Measurements from ENCODE around the gene DLG1. TPM values are rescaled to one million over a fixed set of nuclear protein-coding genes. Genes with fewer than 3 reads are reported as not detected.
A peak's percentile ranks its signal among the peaks of the same experiment; 100 is the strongest.

The DLG1 gene
- total and polyA plus RNA-seq, 7 experiments from 2014 or later: 27.9 to 96.5 (median 85.9) TPM

DNA sequence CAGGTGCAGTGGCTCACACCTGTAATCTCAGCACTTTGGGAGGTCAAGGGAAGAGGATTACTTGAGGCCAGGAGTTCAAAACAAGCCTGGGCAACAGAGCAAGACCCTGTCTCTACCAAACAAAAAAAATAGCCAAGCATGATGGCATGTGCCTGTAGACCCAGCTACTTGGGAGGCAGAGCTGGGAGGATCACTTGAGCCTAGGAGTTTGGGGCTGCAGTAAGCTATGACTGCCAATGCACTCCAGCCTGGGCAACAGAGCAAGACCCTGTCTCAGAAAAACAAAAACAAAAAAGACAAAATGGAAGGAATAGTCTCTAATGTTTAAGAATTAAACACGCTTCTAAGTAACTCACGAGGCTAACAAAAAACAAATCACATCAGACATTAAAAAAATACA lies 106.5 kb downstream of the DLG1 start:
- H3K27ac ChIP-seq (ENCODE audit: low read depth, low read length): no peak overlapping the region
- no peak overlapping the region for H3K4me3 ChIP-seq (ENCODE audit: low read length)
- intact Hi-C loops (cut with micrococcal nuclease): no loop called here
- Mint-ChIP-seq H3K27ac (peak overlapping the region in 4 of 9 donors; percentile 7 to 39 (median 34)), H3K27me3 (no peaks in the 10 kb centered on the region), H3K9me3 (no peaks in the 10 kb centered on the region), H3K4me3 (no peak overlapping the region), H3K36me3 (peaks cover 0 to 25% (median 5%) of the 10 kb centered on the region in 5 donors), H3K4me1 (peaks cover 10 to 38% (median 14%) of the 10 kb centered on the region in 7 donors)
- H3K4me1 ChIP-seq (ENCODE audit: control insufficient read depth in 2 of 2, insufficient read depth in 2 of 2, low read length in 2 of 2): no peaks in the 10 kb centered on the region
- H3K9me3 ChIP-seq (ENCODE audit: control insufficient read depth in 2 of 3, low read length in 3 of 3): no peaks in the 10 kb centered on the region
- no peak for ATAC-seq
- H3K27me3 ChIP-seq (ENCODE audit: control insufficient read depth in 2 of 2, insufficient read depth in 2 of 2, low read length in 2 of 2): no peaks in the 10 kb centered on the region
- no peaks in the 10 kb centered on the region for H3K36me3 ChIP-seq (ENCODE audit: control insufficient read depth in 2 of 3, insufficient read depth in 3 of 3, low read length in 3 of 3)
- no peak for DNase-seq
- ChIA-PET POLR2A (no interaction called here), CTCF (no interaction called here)

DNA sequence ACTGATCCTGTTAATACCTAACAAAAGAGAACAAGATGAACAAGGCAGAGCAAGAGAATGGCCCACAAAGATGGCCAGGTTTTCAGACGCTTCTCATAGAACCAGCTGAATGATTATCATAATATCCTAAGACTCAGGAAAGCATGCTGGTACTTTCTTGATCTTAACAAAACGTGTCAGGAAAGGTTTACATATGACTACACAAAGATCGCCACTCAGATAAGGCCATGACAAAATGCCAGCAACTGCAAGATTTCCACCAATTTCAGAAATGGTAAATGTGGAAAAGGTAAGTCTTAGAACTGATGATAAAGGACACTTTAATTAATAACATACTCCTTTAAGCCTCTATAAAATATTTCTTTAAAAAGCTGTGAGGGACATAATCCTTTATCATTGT lies 108.8 kb downstream of the DLG1 start:
- DNase-seq (no peak), ATAC-seq (no peak)
- peaks cover 0 to 15% (median 3%) of the 10 kb centered on the region in 5 donors for H3K36me3 Mint-ChIP-seq
- no peak overlapping the region for H3K27ac ChIP-seq (ENCODE audit: low read depth, low read length)
- no peak overlapping the region for H3K4me3 Mint-ChIP-seq
- peaks cover 4 to 28% (median 12%) of the 10 kb centered on the region in 7 donors for H3K4me1 Mint-ChIP-seq
- no peak overlapping the region for H3K4me3 ChIP-seq (ENCODE audit: low read length)
- POLR2A ChIA-PET: no interaction called here
- intact Hi-C loops (cut with micrococcal nuclease): loop anchor here (5.0 kb wide), 2 partner anchors 352 to 662 kb away; no protein-coding TSS in a partner anchor
- no peaks in the 10 kb centered on the region for H3K9me3 Mint-ChIP-seq
- peak overlapping the region in 4 of 9 donors; percentile 1 to 64 (median 18) for H3K27ac Mint-ChIP-seq
- H3K36me3 ChIP-seq (ENCODE audit: control insufficient read depth in 2 of 3, insufficient read depth in 3 of 3, low read length in 3 of 3): no peaks in the 10 kb centered on the region
- CTCF ChIA-PET: interaction anchor here (0.9 to 1.0 kb wide), 2 partner anchors 10 to 210 kb away, joined by 3 to 8 read pairs; no protein-coding TSS in a partner anchor
- H3K4me1 ChIP-seq (ENCODE audit: control insufficient read depth in 2 of 2, insufficient read depth in 2 of 2, low read length in 2 of 2): no peaks in the 10 kb centered on the region
- H3K9me3 ChIP-seq (ENCODE audit: control insufficient read depth in 2 of 3, low read length in 3 of 3): no peaks in the 10 kb centered on the region
- no peaks in the 10 kb centered on the region for H3K27me3 ChIP-seq (ENCODE audit: control insufficient read depth in 2 of 2, insufficient read depth in 2 of 2, low read length in 2 of 2)
- H3K27me3 Mint-ChIP-seq: no peaks in the 10 kb centered on the region

DNA sequence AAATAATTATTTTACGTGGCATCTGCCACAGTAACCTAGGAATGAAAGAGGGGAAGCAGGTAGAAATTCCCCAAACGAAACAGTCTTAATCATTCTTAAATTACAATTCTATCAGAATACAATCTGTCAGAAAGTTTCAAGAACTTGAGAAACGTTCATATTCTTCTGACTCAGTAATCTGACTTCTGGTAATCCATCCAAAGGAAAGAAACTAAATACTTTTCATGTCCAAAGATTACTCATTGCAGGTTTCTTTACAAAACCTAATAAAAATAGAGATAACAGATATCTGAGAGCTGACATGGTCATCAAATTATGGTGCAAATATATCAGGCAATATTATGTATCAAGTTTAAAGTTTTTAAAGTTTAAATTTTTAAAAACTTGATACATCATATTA lies 109.4 kb downstream of the DLG1 start:
- H3K4me3 ChIP-seq (ENCODE audit: low read length): no peak overlapping the region
- DNase-seq: no peak
- Mint-ChIP-seq H3K27ac (peak overlapping the region in 1 of 9 donors; percentile 64), H3K9me3 (no peaks in the 10 kb centered on the region), H3K4me3 (no peak overlapping the region), H3K36me3 (peaks cover 0 to 15% (median 3%) of the 10 kb centered on the region in 5 donors), H3K4me1 (peaks cover 4 to 28% (median 12%) of the 10 kb centered on the region in 7 donors), H3K27me3 (no peaks in the 10 kb centered on the region)
- POLR2A ChIA-PET: no interaction called here
- H3K27me3 ChIP-seq (ENCODE audit: control insufficient read depth in 2 of 2, insufficient read depth in 2 of 2, low read length in 2 of 2): no peaks in the 10 kb centered on the region
- intact Hi-C loops (cut with micrococcal nuclease): loop anchor here (5.0 kb wide), 2 partner anchors 352 to 662 kb away; no protein-coding TSS in a partner anchor
- no peak overlapping the region for H3K27ac ChIP-seq (ENCODE audit: low read depth, low read length)
- no peaks in the 10 kb centered on the region for H3K36me3 ChIP-seq (ENCODE audit: control insufficient read depth in 2 of 3, insufficient read depth in 3 of 3, low read length in 3 of 3)
- CTCF ChIA-PET: interaction anchor here (0.7 to 1.0 kb wide), 3 partner anchors 9 to 187 kb away, joined by 3 to 8 read pairs (median 3); no protein-coding TSS in a partner anchor
- no peaks in the 10 kb centered on the region for H3K9me3 ChIP-seq (ENCODE audit: control insufficient read depth in 2 of 3, low read length in 3 of 3)
- no peak for ATAC-seq
- no peaks in the 10 kb centered on the region for H3K4me1 ChIP-seq (ENCODE audit: control insufficient read depth in 2 of 2, insufficient read depth in 2 of 2, low read length in 2 of 2)

DNA sequence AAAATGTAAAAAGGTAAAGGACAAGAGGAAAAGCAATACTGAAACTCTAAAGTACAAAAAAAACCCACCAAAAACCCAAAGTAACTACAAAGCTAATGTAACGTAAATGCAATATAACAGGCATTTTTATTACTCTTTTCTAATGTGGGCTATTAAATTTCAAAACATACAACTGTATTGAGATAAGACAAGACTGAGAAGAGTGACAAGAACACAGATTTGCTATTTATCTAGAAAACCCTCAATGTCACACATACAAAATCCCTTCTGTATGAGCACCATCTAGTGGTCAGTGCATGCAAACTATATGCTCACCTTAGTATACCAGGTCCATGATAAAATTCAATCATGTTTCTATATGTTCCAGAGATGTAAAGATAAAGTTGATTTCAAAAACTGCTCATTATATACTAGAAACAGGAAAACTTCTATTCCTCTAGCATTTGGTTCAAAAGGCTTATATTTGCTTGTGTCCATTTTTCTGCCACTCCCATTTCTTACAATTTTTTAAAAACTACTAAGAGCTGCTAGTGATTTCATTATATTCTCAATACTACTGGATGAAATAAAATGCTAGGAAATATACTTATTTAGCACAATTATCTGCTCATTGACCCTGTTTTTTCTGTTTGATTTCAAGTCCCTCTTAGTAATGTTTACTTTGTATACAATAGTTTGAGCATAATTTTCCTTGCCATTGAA lies 111.4 kb downstream of the DLG1 start:
- POLR2A ChIA-PET: interaction anchor here (0.6 kb wide), 1 partner anchor 204 kb away, joined by 3 read pairs; no protein-coding TSS in a partner anchor
- CTCF ChIA-PET: interaction anchor here (0.6 to 1.3 kb wide), 9 partner anchors 10 to 741 kb away, joined by 3 to 5 read pairs (median 3); no protein-coding TSS in a partner anchor
- Histone ChIP-seq H3K36me3 (ENCODE audit: control insufficient read depth in 2 of 3, insufficient read depth in 3 of 3, low read length in 3 of 3) (no peaks in the 10 kb centered on the region), H3K27me3 (ENCODE audit: control insufficient read depth in 2 of 2, insufficient read depth in 2 of 2, low read length in 2 of 2) (no peaks in the 10 kb centered on the region), H3K4me3 (ENCODE audit: low read length) (no peak overlapping the region), H3K27ac (ENCODE audit: low read depth, low read length) (no peak overlapping the region), H3K4me1 (ENCODE audit: control insufficient read depth in 2 of 2, insufficient read depth in 2 of 2, low read length in 2 of 2) (no peaks in the 10 kb centered on the region), H3K9me3 (ENCODE audit: control insufficient read depth in 2 of 3, low read length in 3 of 3) (no peaks in the 10 kb centered on the region)
- Mint-ChIP-seq H3K9me3 (no peaks in the 10 kb centered on the region), H3K27me3 (no peaks in the 10 kb centered on the region), H3K36me3 (peaks cover 0 to 11% (median 0%) of the 10 kb centered on the region in 5 donors), H3K4me3 (no peak overlapping the region), H3K4me1 (peaks cover 4 to 24% (median 14%) of the 10 kb centered on the region in 7 donors), H3K27ac (no peak overlapping the region)
- ATAC-seq (peak; percentile 87), DNase-seq (peak in 7 of 9 donors; percentile 7 to 56 (median 43))
- intact Hi-C loops (cut with micrococcal nuclease): loop anchor here (1.0 to 5.0 kb wide), 6 partner anchors 185 to 660 kb away; no protein-coding TSS in a partner anchor

DNA sequence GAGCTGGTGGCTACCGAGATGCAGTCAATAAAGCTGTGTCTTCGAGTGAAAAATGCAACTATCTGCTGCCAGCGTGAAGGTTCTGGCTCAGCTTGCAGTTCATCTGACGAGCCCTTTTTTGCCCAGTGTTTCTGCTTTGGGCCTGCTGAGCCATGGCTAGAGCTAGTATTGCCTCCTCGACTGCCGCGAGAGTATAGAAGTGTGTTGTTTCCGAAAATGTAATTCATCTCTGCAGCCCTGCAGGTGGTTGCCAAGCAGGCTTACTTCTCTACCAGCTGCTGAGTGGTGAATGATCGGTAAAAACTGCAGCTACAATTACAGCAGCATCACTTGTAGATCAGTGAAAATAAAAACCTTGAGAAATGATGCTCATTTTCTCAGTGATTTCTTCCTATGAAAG lies 114.8 kb downstream of the DLG1 start:
- ChIA-PET CTCF (interaction anchor here (1.0 to 1.1 kb wide), 2 partner anchors 85 to 346 kb away, joined by 3 to 4 read pairs; no protein-coding TSS in a partner anchor), POLR2A (no interaction called here)
- H3K4me3 ChIP-seq (ENCODE audit: low read length): no peak overlapping the region
- DNase-seq (no peak), ATAC-seq (no peak)
- peaks cover 0 to 6% (median 0%) of the 10 kb centered on the region in 5 donors for H3K36me3 Mint-ChIP-seq
- no peak overlapping the region for H3K27ac Mint-ChIP-seq
- no peak overlapping the region for H3K4me3 Mint-ChIP-seq
- no peaks in the 10 kb centered on the region for H3K27me3 Mint-ChIP-seq
- intact Hi-C loops (cut with micrococcal nuclease): no loop called here
- no peak overlapping the region for H3K27ac ChIP-seq (ENCODE audit: low read depth, low read length)
- no peaks in the 10 kb centered on the region for H3K27me3 ChIP-seq (ENCODE audit: control insufficient read depth in 2 of 2, insufficient read depth in 2 of 2, low read length in 2 of 2)
- H3K4me1 ChIP-seq (ENCODE audit: control insufficient read depth in 2 of 2, insufficient read depth in 2 of 2, low read length in 2 of 2): no peaks in the 10 kb centered on the region
- H3K9me3 ChIP-seq (ENCODE audit: control insufficient read depth in 2 of 3, low read length in 3 of 3): no peaks in the 10 kb centered on the region
- no peaks in the 10 kb centered on the region for H3K9me3 Mint-ChIP-seq
- no peaks in the 10 kb centered on the region for H3K36me3 ChIP-seq (ENCODE audit: control insufficient read depth in 2 of 3, insufficient read depth in 3 of 3, low read length in 3 of 3)
- H3K4me1 Mint-ChIP-seq: peaks cover 0 to 24% (median 18%) of the 10 kb centered on the region in 7 donors

DNA sequence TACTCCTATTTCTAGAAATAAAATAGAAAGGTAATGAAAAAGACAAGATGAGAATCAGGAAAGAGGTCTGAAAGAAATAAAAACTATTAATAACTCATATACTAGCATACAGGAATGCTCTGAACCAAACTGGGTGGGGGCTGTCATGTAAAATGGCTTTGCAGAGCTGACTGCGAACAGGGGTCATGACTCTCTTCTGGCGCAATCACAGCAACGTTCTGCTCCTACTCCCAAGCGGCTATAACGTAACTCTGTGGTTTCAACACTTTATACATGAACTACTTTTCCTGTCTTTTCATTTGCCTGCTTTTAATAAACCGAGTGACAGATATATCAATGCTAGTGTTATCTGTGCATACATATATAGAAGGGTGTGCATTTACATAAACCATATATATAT lies 116.7 kb downstream of the DLG1 start:
- H3K4me1 Mint-ChIP-seq: peaks cover 0 to 39% (median 20%) of the 10 kb centered on the region in 7 donors
- no peak overlapping the region for H3K27ac Mint-ChIP-seq
- ChIA-PET POLR2A (no interaction called here), CTCF (no interaction called here)
- H3K36me3 Mint-ChIP-seq: peaks cover 0 to 18% (median 4%) of the 10 kb centered on the region in 5 donors
- Histone ChIP-seq H3K36me3 (ENCODE audit: control insufficient read depth in 2 of 3, insufficient read depth in 3 of 3, low read length in 3 of 3) (no peaks in the 10 kb centered on the region), H3K27ac (ENCODE audit: low read depth, low read length) (no peak overlapping the region), H3K9me3 (ENCODE audit: control insufficient read depth in 2 of 3, low read length in 3 of 3) (no peaks in the 10 kb centered on the region), H3K4me3 (ENCODE audit: low read length) (no peak overlapping the region), H3K4me1 (ENCODE audit: control insufficient read depth in 2 of 2, insufficient read depth in 2 of 2, low read length in 2 of 2) (no peaks in the 10 kb centered on the region), H3K27me3 (ENCODE audit: control insufficient read depth in 2 of 2, insufficient read depth in 2 of 2, low read length in 2 of 2) (no peaks in the 10 kb centered on the region)
- intact Hi-C loops (cut with micrococcal nuclease): no loop called here
- H3K9me3 Mint-ChIP-seq: no peaks in the 10 kb centered on the region
- no peak overlapping the region for H3K4me3 Mint-ChIP-seq
- no peaks in the 10 kb centered on the region for H3K27me3 Mint-ChIP-seq
- ATAC-seq: peak; percentile 50
- DNase-seq: no peak

Data from naive thymus-derived CD4-positive, alpha-beta T cell (primary cell).